Thoracic aorta (tissue), 2 donors: ENCODE data around the gene HOXC12. TPM values are rescaled to one million over a fixed set of nuclear protein-coding genes. Genes with fewer than 3 reads are reported as not detected.

ENCODE experiments used
- ATAC-seq: fragments of 150-250 bp; one replicate; pipeline ENCODE4 v1.8.0; 2017; ENCODE audit warnings: low read depth; ENCODE audit not compliant: insufficient number of reproducible peaks, low FRiP score
- DNase-seq: peaks from one replicate; pipeline ENCODE4 v3.0.0-alpha.2; 2020; ENCODE audit warnings: low spot score
- H3K27ac ChIP-seq, 2 donors: fragments of 200-600 bp; sonication (generic); 1 replicate in 1 of 2; 2 replicates in 1 of 2; pipeline ENCODE4 v1.5.1; 2016; ENCODE audit warnings: mild to moderate bottlenecking in 2 of 2, moderate library complexity in 2 of 2
- H3K27me3 ChIP-seq: fragments of 200-600 bp; sonication (generic); replicated peaks from 2 replicates; pipeline ENCODE4 v1.6.0; 2016; ENCODE audit warnings: mild to moderate bottlenecking; ENCODE audit not compliant: insufficient read depth
- H3K36me3 ChIP-seq: fragments of 200-600 bp; sonication (generic); one replicate; pipeline ENCODE4 v1.5.1; 2016
- H3K4me1 ChIP-seq, 2 donors: fragments of 200-600 bp; sonication (generic); 1 replicate in 1 of 2; 2 replicates in 1 of 2; pipeline versions ENCODE4 v1.5.1 to v1.6.0; 2016; ENCODE audit warnings: low read depth in 2 of 2, mild to moderate bottlenecking in 1 of 2; ENCODE audit not compliant: control insufficient read depth in 1 of 2
- H3K4me3 ChIP-seq: fragments of 200-600 bp; sonication (generic); 2 replicates; pipeline ENCODE4 v1.5.1; 2016; ENCODE audit warnings: mild to moderate bottlenecking
- H3K9me3 ChIP-seq: fragments of 200-600 bp; sonication (generic); 2 replicates; pipeline ENCODE4 v1.5.1; 2016
- total RNA-seq, 2 donors: library from RNA; depleted of rRNA; stranded (reverse); fragments of >200 nt; gene quantifications; one replicate each; pipeline versions ENCODE4 v1.1.0 to v1.2.3, GENCODE V29; 2016
- TF ChIP-seq, protein P1 (sequence below): fragments of 200-600 bp; sonication (generic); IDR thresholded peaks from one replicate; pipeline ENCODE4 v1.5.1; 2019; ENCODE audit warnings: antibody characterized with exemption

Gene HOXC12
- total RNA-seq, 2 donors from 2014 or later = not detected

DNA sequence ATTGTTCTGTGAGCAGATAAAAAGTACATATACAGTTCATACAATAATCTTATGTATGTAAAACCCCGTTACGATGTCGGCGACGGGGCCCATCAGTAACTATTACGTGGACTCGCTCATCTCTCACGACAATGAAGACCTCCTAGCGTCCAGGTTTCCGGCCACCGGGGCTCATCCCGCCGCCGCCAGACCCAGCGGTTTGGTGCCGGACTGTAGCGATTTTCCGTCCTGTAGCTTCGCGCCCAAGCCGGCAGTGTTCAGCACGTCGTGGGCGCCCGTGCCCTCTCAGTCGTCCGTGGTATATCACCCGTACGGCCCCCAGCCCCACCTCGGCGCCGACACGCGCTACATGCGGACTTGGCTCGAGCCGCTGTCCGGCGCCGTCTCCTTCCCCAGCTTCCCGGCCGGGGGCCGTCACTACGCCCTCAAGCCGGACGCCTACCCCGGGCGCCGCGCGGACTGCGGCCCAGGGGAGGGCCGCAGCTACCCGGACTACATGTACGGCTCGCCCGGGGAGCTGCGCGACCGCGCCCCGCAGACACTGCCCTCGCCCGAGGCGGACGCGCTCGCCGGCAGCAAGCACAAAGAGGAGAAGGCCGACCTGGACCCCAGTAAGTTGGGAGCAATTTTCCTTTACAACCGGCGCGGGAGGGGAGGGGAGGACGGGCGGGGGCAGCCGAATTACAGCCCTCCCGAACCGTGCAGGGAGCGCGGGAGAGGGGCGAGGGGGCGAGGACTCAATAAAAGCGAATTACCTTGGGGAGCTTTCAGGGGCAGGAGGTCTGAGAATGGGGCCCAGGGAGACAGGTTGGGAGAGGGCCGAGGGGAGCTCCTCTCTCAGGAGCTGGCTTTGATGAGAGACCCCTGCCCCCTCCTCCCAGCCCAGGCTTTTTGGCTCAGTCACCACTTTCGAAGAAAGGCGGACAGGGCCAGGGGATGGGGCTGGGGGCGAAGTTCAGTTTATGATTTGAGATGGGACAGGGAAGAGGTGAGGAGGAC is 45.7 kb downstream of the HOXC12 start, which contains the start of gene HOXC9:
TSS of gene HOXC9 (plus strand) at position 46 of the 999 bp plus-strand sequence. CDS start at position 74, 28 bp downstream.
- TF ChIP-seq, protein P1, sequence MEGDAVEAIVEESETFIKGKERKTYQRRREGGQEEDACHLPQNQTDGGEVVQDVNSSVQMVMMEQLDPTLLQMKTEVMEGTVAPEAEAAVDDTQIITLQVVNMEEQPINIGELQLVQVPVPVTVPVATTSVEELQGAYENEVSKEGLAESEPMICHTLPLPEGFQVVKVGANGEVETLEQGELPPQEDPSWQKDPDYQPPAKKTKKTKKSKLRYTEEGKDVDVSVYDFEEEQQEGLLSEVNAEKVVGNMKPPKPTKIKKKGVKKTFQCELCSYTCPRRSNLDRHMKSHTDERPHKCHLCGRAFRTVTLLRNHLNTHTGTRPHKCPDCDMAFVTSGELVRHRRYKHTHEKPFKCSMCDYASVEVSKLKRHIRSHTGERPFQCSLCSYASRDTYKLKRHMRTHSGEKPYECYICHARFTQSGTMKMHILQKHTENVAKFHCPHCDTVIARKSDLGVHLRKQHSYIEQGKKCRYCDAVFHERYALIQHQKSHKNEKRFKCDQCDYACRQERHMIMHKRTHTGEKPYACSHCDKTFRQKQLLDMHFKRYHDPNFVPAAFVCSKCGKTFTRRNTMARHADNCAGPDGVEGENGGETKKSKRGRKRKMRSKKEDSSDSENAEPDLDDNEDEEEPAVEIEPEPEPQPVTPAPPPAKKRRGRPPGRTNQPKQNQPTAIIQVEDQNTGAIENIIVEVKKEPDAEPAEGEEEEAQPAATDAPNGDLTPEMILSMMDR = no peak
- H3K27ac ChIP-seq = peak within 1 kb of the TSS in 1 of 2 donors; percentile 22
- no peaks in the 10 kb centered on the region for H3K36me3 ChIP-seq
- peaks cover 25% of the 10 kb centered on the region for H3K27me3 ChIP-seq
- H3K4me3 ChIP-seq = peak within 1 kb of the TSS; percentile 66
- H3K4me1 ChIP-seq = peaks cover 15% of the 10 kb centered on the region in 2 donors
- ATAC-seq (no peak), DNase-seq (no peak)
- H3K9me3 ChIP-seq = no peaks in the 10 kb centered on the region

DNA sequence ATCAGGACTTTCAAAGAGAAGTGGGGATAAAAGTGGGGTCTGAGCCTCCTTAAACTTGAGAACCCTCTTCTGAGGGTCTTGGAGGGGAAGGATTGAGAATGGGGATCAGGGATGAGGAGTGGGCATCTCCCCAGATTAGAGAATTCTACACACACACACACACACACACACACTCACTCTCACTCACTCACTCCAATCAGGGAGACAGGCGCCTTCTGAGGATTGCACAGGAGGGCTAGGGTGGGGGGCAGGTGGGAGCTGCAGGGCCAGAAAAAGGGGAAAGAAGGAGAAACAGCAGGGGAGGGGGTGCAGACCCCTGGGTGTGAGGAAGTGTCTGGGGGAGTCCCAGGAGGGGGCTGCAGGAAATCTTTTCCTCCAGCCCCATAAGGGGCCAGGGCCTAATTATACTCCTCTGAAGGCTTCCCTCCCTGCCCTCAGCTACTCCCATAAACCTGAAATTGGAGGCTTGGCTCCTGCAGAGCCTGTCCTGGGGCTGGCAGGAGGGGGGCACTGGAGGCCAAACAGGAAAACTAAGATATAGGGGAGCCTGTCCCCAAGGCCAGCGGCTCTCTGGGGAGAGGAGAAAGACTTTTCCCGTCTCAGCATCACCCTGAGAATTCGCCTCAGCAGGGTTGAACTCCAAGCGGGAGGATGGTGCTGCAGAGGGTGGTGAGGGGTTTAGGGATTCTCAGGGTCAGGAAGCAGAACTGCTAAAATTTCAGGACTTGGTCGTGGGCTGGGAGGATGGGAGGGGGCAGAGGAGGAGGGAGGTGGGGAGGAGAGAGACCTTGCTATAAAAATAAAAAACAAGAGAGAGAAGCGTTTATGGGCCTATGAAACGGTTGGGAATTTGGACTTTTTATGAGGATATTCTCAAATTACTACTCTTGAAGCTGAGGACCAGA is 46.8 kb downstream of the HOXC12 start:
- H3K4me3 ChIP-seq = no peak overlapping the region
- DNase-seq (no peak), ATAC-seq (no peak)
- H3K27me3 ChIP-seq = peaks cover 25% of the 10 kb centered on the region
- H3K4me1 ChIP-seq = peaks cover 12 to 23% of the 10 kb centered on the region in 2 donors
- H3K9me3 ChIP-seq = no peaks in the 10 kb centered on the region
- H3K36me3 ChIP-seq = no peaks in the 10 kb centered on the region
- TF ChIP-seq, protein P1 = no peak
- peak overlapping the region in 1 of 2 donors; percentile 22 for H3K27ac ChIP-seq

DNA sequence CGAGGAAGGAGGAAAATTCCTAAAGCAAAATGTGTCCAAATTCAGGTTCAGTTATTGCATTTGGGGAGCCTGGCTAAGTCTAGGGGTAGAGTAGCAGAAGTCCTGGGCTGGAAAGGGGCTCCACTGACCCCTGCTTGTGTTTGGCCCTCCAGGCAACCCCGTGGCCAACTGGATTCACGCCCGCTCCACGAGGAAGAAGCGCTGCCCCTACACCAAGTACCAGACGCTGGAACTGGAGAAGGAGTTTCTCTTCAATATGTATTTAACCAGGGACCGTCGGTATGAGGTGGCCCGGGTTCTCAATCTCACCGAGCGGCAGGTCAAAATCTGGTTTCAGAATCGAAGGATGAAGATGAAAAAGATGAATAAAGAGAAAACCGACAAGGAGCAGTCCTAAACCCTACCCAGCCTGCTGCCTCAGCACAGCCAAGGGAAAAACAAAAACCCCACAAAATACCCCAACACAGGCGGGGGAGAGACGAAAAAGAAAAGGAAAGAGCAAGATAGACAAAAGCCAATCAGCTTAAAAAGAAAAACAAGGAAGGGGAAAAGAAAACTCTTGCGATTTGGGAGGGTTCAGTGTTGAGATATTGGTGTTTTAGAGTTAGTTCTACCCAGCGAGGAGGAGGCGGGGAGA is 47.7 kb downstream of the HOXC12 start:
- peaks cover 12 to 23% of the 10 kb centered on the region in 2 donors for H3K4me1 ChIP-seq
- H3K27me3 ChIP-seq = peaks cover 25% of the 10 kb centered on the region
- H3K4me3 ChIP-seq = no peak overlapping the region
- H3K9me3 ChIP-seq = no peaks in the 10 kb centered on the region
- ATAC-seq = no peak
- H3K27ac ChIP-seq = no peak overlapping the region
- no peak for DNase-seq
- TF ChIP-seq, protein P1 = no peak
- no peaks in the 10 kb centered on the region for H3K36me3 ChIP-seq

DNA sequence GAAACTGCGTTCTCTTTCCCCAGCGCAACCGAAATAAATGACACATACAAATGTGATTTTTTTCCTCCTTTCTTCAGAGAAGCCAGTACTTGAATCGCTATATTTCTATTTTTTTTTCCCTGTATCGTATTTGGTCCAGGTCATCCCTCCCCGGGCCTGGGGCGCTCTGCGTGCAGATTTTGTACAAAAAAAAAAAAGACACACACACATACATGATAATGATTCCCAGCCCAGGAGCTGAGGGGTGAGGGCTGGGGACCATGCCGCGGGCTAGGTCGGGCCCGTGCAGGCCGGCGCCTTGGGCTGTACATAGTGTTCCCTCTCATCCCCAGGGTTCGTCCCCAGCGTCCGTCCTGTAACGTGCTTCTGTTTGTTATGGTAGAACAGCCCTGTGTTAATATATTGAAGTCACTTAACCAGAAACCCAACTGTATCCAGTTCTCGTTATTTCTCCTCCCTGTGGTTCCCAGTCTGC is 48.2 kb downstream of the HOXC12 start:
- no peak for ATAC-seq
- H3K4me1 ChIP-seq = peaks cover 12 to 23% of the 10 kb centered on the region in 2 donors
- H3K4me3 ChIP-seq = no peak overlapping the region
- TF ChIP-seq, protein P1 = no peak
- H3K27me3 ChIP-seq = peaks cover 25% of the 10 kb centered on the region
- no peak for DNase-seq
- H3K36me3 ChIP-seq = no peaks in the 10 kb centered on the region
- no peak overlapping the region for H3K27ac ChIP-seq
- no peaks in the 10 kb centered on the region for H3K9me3 ChIP-seq
